IPS-11a (cell line): ENCODE data around the gene CYTH3.
"Not testable (repeated sequence)": the region's sequence is repeated elsewhere in the genome, so short reads cannot be mapped to it uniquely, and the experiment has no call there.

Source experiments
- H3K4me3 ChIP-seq: one replicate; pipeline ENCODE4 v1.5.1; 2013; ENCODE audit warnings: low read depth, low read length, control low read depth

Gene CYTH3

GRCh38 chr7:6272481-6273323, at the start of gene CYTH3:
CYTH3 (minus strand) TSS chr7:6272624; CDS start chr7:6272507, 117 bp downstream.
- peak within 1 kb of the TSS; percentile 76 for H3K4me3 ChIP-seq

GRCh38 chr7:6320791-6321190, 48.4 kb upstream of the CYTH3 start:
- no peak overlapping the region for H3K4me3 ChIP-seq

GRCh38 chr7:6317797-6318438, 45.5 kb upstream of the CYTH3 start:
- no peak overlapping the region for H3K4me3 ChIP-seq

GRCh38 chr7:6316226-6316625, 43.8 kb upstream of the CYTH3 start:
- H3K4me3 ChIP-seq: no peak overlapping the region

- H3K4me3 ChIP-seq: no peak overlapping the region
Observed at GRCh38 chr7:6315746-6316145, 43.3 kb upstream of the CYTH3 start.

GRCh38 chr7:6310271-6310993, 38.0 kb upstream of the CYTH3 start:
- no peak overlapping the region for H3K4me3 ChIP-seq

GRCh38 chr7:6307762-6308161, 35.3 kb upstream of the CYTH3 start:
- H3K4me3 ChIP-seq: no peak overlapping the region

GRCh38 chr7:6306471-6306870, 34.0 kb upstream of the CYTH3 start:
- H3K4me3 ChIP-seq: no peak overlapping the region

GRCh38 chr7:6305330-6305729, 32.9 kb upstream of the CYTH3 start:
- no peak overlapping the region for H3K4me3 ChIP-seq

- not testable (repeated sequence) for H3K4me3 ChIP-seq
Observed at GRCh38 chr7:6301446-6301845, 29.0 kb upstream of the CYTH3 start.

- H3K4me3 ChIP-seq: no peak overlapping the region
Observed at GRCh38 chr7:6299774-6300173, 27.4 kb upstream of the CYTH3 start.

GRCh38 chr7:6294839-6295238, 22.4 kb upstream of the CYTH3 start:
- no peak overlapping the region for H3K4me3 ChIP-seq

- H3K4me3 ChIP-seq: no peak overlapping the region
Observed at GRCh38 chr7:6293202-6293601, 20.8 kb upstream of the CYTH3 start.

GRCh38 chr7:6291941-6292340, 19.5 kb upstream of the CYTH3 start:
- H3K4me3 ChIP-seq: not testable (repeated sequence)

GRCh38 chr7:6291531-6291930, 19.1 kb upstream of the CYTH3 start:
- H3K4me3 ChIP-seq: no peak overlapping the region

GRCh38 chr7:6290319-6290741, 17.9 kb upstream of the CYTH3 start:
- no peak overlapping the region for H3K4me3 ChIP-seq

GRCh38 chr7:6288270-6288860, 15.9 kb upstream of the CYTH3 start:
- H3K4me3 ChIP-seq: no peak overlapping the region

- no peak overlapping the region for H3K4me3 ChIP-seq
Observed at GRCh38 chr7:6286486-6286885, 14.1 kb upstream of the CYTH3 start.

- H3K4me3 ChIP-seq: no peak overlapping the region
Observed at GRCh38 chr7:6284461-6285360, 12.3 kb upstream of the CYTH3 start.

- H3K4me3 ChIP-seq: no peak overlapping the region
Observed at GRCh38 chr7:6284055-6284400, 11.6 kb upstream of the CYTH3 start.
